Stimulated activated CD8-positive, alpha-beta memory T cell treated with anti-CD3 and anti-CD28 coated beads, Interleukin-7, amount 100 ng/mL, for 4 hours (primary cell): ENCODE measurements around the gene TGM2.

ENCODE experiments used
- DNase-seq, 2 donors: peaks; one replicate each; pipeline ENCODE4 v3.0.0-alpha.2; 2020; ENCODE audit warnings: low read depth in 2 of 2

TGM2 gene

GRCh38 chr20:38144974-38145728 is 19.9 kb downstream of the TGM2 start:
- no peak for DNase-seq

GRCh38 chr20:38144598-38144973 is 20.5 kb downstream of the TGM2 start:
- no peak for DNase-seq

DNA sequence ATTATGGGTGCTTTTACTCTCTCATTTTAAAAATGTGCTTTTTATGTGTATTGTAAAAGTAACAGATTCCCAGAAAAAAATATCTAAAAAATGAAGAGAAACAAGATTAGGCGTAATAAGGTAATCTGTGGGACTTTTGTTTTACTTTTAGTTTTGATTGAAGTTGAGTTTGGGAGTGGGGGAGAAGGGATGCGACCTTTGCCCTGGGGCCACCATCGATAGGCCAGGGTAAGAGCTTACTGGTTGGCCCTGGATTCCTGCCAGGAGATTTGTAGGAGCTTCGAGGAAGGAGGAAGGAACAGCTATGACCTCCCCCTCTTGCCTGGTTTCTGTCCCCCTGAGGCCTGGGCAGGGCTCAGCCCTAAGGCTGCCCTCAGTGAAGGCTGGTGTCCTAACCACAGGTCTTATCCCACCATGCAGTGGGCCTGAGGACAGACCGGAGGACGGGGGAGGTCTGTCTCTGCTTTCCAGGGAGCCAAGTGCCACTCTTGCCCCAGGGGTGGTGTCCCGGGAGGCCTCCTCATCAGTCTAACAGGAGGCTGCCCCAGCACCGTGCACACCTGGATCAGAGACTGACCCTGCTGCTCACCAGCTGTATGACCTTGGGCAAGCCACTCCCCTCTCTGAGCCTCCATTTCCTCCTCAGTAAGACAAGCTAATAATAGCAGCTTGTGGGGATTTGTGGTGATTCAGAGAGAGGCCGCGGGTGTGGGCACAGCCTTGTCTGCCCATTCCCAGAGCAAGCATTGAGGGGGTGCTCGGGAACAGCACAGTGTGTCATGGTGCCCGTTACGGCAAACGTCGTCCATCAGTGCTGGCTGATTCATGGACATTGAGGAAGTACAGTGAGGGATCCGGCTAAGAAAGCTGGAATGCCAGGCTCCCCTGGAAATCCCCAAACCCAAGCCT is 21.2 kb downstream of the TGM2 start:
- no peak for DNase-seq

GRCh38 chr20:38143238-38143645 is 21.8 kb downstream of the TGM2 start:
- no peak for DNase-seq

- no peak for DNase-seq
Observed at GRCh38 chr20:38141889-38142494, 23.1 kb downstream of the TGM2 start.

DNA sequence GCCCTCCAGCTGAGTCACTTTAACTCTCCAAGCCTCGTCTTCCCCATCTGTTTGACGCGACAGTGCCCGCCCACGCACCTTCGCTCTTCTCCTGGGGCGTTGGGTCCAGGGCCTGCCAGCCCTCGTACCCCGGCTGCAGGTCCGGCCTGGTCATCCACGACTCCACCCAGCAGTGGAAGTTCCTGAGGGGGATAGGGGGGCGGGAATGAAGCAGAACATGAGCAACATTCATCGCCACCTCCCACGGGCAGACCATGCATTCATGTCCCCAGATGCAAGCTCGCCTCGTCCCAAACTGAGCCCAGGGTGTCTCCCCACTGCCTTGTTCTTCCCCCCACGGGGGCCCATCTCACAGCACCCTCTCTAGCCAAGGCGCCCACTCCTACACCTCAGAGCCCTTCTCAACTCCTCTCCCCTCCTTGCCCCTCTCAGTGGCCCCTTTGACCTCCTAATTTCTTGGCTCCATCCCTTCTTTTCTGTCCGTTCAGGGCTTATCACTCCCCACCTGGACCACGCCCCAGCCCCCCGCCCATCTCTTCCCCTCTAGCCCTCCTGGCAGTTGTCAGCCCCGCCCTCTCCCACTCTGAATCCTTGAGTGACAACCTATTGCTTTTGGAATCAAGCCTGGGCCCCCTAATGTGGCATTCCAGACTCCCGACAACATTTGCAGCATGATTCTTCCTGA is 23.7 kb downstream of the TGM2 start:
- no peak for DNase-seq

DNA sequence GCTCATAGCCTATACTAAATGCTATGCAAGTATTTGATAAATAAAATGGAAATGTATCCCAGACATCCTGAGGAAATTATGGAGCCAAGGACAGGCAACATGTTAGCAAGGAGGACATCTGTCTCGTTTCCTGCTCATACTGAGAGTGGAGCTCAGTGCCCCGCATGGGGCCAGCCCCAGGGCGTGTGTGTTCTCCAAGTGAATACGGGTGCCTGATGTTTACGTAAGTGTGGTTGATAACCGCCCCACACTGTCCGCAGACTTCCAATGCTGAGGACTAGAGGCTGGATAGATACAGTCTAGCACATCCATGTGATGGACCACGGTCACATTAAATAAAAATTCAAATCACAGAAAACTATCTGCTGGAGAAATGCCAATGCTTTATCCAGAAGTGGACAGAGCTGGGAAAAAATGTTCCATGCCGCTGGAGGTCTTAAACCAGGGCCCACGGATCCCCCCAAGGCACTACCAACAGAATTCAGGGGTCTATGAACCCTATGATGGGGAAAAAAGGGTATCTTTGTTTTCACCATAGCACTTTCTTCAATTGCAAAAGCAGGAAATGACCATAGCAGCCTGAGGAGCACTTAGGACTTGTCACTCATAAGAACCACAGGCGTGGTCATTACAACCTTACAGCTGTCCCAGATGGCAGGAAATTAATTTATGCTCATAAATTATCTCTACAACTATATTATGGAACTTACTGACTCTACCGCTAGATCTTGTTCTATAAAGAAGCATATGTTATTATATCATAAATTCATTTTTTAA is 24.9 kb downstream of the TGM2 start:
- DNase-seq: no peak

- no peak for DNase-seq
Observed at GRCh38 chr20:38139156-38139912, 25.7 kb downstream of the TGM2 start.

- DNase-seq: no peak
Observed at GRCh38 chr20:38138086-38138778, 26.8 kb downstream of the TGM2 start.

GRCh38 chr20:38137441-38138037 is 27.5 kb downstream of the TGM2 start:
- no peak for DNase-seq

DNA sequence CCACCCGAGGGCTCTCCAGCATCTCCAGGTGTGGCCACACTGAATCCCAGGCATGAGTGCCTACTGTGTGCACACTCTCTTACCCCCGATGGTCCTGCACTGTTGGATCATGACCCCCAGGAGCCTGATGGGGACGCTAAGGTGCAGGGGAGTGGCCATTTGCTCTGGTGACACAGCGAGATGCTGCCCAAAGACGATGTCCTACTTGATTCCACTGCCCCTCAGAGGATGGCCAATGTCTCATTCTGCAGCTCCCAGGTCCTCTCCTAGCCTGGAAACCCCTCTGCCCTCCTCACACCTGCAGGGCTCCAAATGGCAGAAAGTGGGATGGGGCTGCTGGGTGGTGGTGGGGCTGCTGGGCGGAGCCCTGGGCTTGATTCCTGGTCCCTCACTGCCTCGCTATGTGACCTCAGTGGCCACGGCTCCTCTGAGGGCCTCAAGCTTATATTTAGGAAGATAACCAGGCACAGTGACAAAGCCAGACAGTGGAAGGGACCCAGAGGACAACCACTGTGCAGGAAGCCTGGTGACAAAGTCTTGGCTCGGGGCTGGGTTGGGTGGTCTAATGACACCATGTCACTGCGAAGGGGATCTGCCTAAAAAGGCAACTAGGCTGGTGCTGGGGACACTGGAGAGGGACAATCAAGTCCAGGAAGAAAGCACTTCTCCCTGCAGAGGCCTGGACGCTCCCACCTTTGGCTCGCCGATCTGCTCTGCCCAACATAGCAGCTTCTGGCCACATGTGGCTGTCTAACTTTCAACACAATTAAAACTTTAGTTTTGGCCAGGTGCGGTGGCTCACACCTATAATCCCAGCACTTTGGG is 28.4 kb downstream of the TGM2 start:
- no peak for DNase-seq

GRCh38 chr20:38135651-38136420 is 29.2 kb downstream of the TGM2 start:
- DNase-seq: no peak

DNA sequence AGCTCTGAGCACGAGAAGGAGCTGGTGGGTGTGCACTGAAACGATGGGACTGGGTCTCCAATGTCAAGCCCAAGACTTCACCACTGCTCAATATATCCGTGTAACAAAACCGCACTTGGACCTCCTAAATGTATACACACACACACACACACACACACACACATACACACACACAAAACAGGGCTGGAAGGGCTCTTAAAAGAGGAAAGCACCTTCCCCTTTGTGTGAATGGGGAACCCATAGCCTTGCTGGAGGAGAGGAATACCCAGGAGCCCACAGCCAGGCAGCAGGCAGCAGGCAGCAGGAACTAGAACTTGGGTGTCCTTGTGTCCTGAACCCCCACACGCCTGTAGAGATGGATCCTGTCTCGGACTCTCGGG is 29.8 kb downstream of the TGM2 start:
- DNase-seq: no peak

GRCh38 chr20:38134427-38135270 is 30.4 kb downstream of the TGM2 start:
- DNase-seq: no peak

DNA sequence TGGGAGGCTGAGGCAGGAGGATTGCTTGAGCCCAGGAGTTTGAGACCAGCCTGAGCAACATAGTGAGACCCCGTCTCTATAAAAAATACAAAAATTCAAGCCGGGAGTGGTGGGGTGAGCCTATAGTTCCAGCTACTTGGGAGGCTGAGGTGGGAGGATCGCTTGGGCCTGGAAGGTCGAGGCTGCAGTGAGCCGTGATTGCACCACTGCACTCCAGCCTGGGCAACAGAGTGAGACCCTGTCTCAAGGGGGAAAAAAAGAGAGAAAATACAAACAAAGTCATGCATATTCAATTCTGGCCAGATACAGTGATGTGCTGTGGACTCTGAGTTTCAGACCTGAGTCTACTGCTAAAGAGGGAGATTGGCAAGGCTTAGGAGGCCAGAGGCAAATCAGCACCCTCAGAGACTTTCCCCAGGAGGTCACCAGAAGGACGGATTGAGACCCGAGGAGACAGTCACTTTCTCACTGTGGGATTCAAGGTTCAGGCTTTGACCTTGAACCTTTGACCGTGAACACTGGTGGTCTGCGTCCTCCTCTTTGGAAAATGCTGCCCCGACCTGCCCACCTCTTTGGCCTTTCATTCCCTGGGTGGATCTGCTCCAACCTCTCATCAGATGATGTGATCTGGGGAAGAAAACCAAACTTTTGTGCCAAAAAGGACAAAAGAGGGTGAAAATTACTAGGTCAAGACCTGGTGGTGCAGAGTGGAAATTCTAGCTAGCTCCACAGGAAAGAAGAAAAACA is 31.2 kb downstream of the TGM2 start:
- no peak for DNase-seq

GRCh38 chr20:38132910-38133501 is 32.1 kb downstream of the TGM2 start:
- no peak for DNase-seq
